KMS-11 (cell line): ENCODE results near the gene NXN.

Experiments used
- H2AFZ ChIP-seq: fragments of 200-600 bp; sonication (generic); 2 replicates; pipeline ENCODE4 v1.6.1; 2016; ENCODE audit warnings: antibody characterized with exemption, mixed run types, low read depth
- H3K27ac ChIP-seq: fragments of 200-600 bp; sonication (generic); 2 replicates; pipeline ENCODE4 v1.6.1; 2016; ENCODE audit warnings: mild to moderate bottlenecking, mixed run types
- H3K27me3 ChIP-seq: fragments of 200-600 bp; sonication (generic); 2 replicates; pipeline ENCODE4 v1.6.1; 2017; ENCODE audit warnings: mild to moderate bottlenecking, low read depth, mixed run types, moderate library complexity; ENCODE audit not compliant: insufficient read depth
- H3K36me3 ChIP-seq: fragments of 200-600 bp; sonication (generic); 2 replicates; pipeline ENCODE4 v1.6.1; 2017; ENCODE audit warnings: mild to moderate bottlenecking, mixed run types; ENCODE audit not compliant: insufficient read depth
- H3K4me1 ChIP-seq: fragments of 200-600 bp; sonication (generic); 2 replicates; pipeline ENCODE4 v1.6.1; 2016; ENCODE audit warnings: mild to moderate bottlenecking, low read depth, mixed run types; ENCODE audit not compliant: poor library complexity, severe bottlenecking
- H3K4me2 ChIP-seq: fragments of 200-600 bp; sonication (generic); 2 replicates; pipeline ENCODE4 v1.7.0; 2016; ENCODE audit warnings: mild to moderate bottlenecking, mixed run types
- H3K4me3 ChIP-seq: fragments of 200-600 bp; sonication (generic); IDR thresholded peaks from 2 replicates; pipeline ENCODE4 v1.6.1; 2017; ENCODE audit warnings: low read depth, low read length, mixed read lengths; ENCODE audit not compliant: insufficient read depth
- H3K79me2 ChIP-seq: fragments of 200-600 bp; sonication (generic); 2 replicates; pipeline ENCODE4 v1.6.1; 2016; ENCODE audit warnings: low read depth, mixed run types; ENCODE audit not compliant: insufficient read depth
- H3K9ac ChIP-seq: fragments of 200-600 bp; sonication (generic); 2 replicates; pipeline ENCODE4 v1.6.1; 2016; ENCODE audit warnings: mild to moderate bottlenecking, mixed run types
- H4K20me1 ChIP-seq: fragments of 200-600 bp; sonication (generic); 2 replicates; pipeline ENCODE4 v1.6.1; 2016; ENCODE audit warnings: mild to moderate bottlenecking, mixed run types; ENCODE audit not compliant: insufficient read depth
- TF ChIP-seq, protein P1 (sequence below): fragments of 200-600 bp; sonication (generic); conservative IDR thresholded peaks from 2 replicates; pipeline ENCODE4 v1.6.1; 2017; ENCODE audit warnings: low read depth, mild to moderate bottlenecking, antibody characterized with exemption, low read length, moderate library complexity, mixed read lengths

The NXN gene

DNA sequence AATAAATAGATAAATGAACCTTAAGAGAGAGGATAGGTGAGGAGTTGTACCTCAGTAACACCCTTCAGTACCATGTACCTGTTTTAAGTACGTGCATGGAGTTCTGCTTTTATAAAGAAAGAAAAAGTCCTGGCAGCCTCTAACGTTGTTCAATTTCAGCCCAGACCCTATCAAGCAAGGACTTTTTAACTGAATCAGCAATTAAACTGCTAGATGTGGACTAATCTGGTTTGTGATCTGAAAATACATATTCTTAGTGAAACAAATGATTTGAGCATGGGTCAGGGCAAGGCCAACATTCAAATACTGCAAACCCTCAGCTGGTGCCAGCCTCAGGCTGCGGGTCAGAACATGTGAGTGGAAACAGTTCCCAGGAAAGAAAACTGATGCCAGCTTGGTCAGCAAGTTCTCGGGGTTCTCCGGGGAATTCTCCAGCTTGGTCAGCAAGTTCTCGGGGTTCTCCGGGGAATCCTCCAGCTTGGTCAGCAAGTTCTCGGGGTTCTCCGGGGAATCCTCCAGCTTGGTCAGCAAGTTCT, 112.9 kb downstream of the NXN start:
- H3K9ac ChIP-seq = no peak overlapping the region
- H3K4me1 ChIP-seq = no peaks in the 10 kb centered on the region
- no peak overlapping the region for H3K27ac ChIP-seq
- H3K36me3 ChIP-seq = no peaks in the 10 kb centered on the region
- no peak overlapping the region for H3K4me2 ChIP-seq
- no peak overlapping the region for H2AFZ ChIP-seq
- TF ChIP-seq, protein P1, sequence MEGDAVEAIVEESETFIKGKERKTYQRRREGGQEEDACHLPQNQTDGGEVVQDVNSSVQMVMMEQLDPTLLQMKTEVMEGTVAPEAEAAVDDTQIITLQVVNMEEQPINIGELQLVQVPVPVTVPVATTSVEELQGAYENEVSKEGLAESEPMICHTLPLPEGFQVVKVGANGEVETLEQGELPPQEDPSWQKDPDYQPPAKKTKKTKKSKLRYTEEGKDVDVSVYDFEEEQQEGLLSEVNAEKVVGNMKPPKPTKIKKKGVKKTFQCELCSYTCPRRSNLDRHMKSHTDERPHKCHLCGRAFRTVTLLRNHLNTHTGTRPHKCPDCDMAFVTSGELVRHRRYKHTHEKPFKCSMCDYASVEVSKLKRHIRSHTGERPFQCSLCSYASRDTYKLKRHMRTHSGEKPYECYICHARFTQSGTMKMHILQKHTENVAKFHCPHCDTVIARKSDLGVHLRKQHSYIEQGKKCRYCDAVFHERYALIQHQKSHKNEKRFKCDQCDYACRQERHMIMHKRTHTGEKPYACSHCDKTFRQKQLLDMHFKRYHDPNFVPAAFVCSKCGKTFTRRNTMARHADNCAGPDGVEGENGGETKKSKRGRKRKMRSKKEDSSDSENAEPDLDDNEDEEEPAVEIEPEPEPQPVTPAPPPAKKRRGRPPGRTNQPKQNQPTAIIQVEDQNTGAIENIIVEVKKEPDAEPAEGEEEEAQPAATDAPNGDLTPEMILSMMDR = no peak
- peaks cover 24% of the 10 kb centered on the region; the same call in 1 of the 2 replicates for H3K27me3 ChIP-seq
- no peaks in the 10 kb centered on the region for H4K20me1 ChIP-seq
- H3K79me2 ChIP-seq = no peaks in the 10 kb centered on the region
- H3K4me3 ChIP-seq = no peak overlapping the region

DNA sequence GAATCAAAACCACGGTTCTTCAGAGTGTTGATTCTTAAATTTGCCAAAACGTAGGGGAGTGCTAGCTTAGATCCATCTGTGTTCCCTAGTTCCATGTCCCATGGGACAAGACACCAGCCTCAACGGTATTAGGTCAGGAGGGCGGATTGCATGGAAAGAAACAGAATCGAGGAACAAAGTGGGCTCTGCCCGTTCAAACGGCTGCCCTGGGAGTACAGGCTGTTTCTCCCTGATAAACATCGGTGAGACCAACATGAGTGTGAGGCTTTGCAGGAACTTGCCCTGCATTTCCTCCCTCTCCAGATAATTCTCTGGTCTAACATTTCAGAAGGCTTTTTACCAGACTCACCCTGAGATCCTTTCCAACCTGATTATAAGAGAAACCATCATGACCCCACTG, 115.3 kb downstream of the NXN start:
- H3K4me2 ChIP-seq = no peak overlapping the region
- TF ChIP-seq, protein P1 = no peak

DNA sequence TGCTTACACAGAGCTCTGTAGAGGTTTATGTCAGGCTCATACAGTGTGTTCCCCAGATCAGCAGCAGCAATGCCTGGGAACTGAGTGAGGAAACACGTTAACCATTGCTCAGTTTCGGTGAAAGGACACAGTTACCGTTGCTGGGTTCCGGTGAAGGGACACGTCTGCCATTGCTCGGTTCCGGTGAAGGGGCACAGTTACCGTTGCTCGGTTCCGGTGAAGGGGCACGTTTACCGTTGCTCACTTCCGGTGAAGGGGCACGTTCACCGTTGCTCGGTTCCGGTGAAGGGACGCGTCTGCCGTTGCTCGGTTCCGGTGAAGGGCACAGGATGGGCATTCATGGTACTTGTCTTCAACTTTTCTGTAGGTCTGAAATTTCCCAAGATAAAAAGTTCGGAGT, 115.7 kb downstream of the NXN start:
- H3K4me1 ChIP-seq = no peaks in the 10 kb centered on the region
- peaks cover 23% of the 10 kb centered on the region; the same call in 1 of the 2 replicates for H3K27me3 ChIP-seq
- H3K79me2 ChIP-seq = no peaks in the 10 kb centered on the region
- no peak overlapping the region for H2AFZ ChIP-seq
- no peak overlapping the region for H3K4me3 ChIP-seq
- TF ChIP-seq, protein P1 = no peak
- H3K36me3 ChIP-seq = no peaks in the 10 kb centered on the region
- H4K20me1 ChIP-seq = no peaks in the 10 kb centered on the region
- no peak overlapping the region for H3K9ac ChIP-seq
- H3K27ac ChIP-seq = no peak overlapping the region
- no peak overlapping the region for H3K4me2 ChIP-seq

More for the DNA sequence above, 115.3 kb downstream of the NXN start:
- Histone ChIP-seq H3K4me3 (no peak overlapping the region), H3K4me1 (no peaks in the 10 kb centered on the region), H4K20me1 (no peaks in the 10 kb centered on the region), H3K27me3 (peaks cover 21% of the 10 kb centered on the region; the same call in 1 of the 2 replicates), H2AFZ (no peak overlapping the region), H3K79me2 (no peaks in the 10 kb centered on the region), H3K27ac (no peak overlapping the region), H3K9ac (no peak overlapping the region), H3K36me3 (no peaks in the 10 kb centered on the region)

DNA sequence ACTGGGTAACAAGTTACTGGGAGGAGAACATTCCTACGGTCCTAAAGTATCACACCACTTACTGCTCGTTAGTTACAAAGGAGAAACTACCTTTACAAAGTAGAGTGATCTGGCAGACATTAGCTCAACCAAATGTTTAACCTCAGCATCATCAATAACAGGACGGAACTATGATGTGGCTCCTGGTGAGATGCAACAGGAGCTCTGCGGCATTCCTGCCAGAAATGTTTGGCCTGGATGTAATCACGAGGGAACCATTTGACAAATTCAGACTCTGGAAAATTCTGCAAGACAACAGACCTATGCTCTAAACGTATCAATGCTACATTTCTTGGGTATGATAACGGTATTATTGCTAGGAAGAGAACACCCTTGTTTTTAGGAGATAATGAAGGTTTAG, 117.0 kb downstream of the NXN start:
- no peaks in the 10 kb centered on the region for H3K4me1 ChIP-seq
- H2AFZ ChIP-seq = no peak overlapping the region
- H3K36me3 ChIP-seq = no peaks in the 10 kb centered on the region
- peaks cover 20% of the 10 kb centered on the region; the same call in 1 of the 2 replicates for H3K27me3 ChIP-seq
- no peaks in the 10 kb centered on the region for H4K20me1 ChIP-seq
- no peak overlapping the region for H3K27ac ChIP-seq
- H3K4me2 ChIP-seq = no peak overlapping the region
- H3K79me2 ChIP-seq = no peaks in the 10 kb centered on the region
- TF ChIP-seq, protein P1 = no peak
- no peak overlapping the region for H3K4me3 ChIP-seq
- H3K9ac ChIP-seq = no peak overlapping the region
